HG03354 (cell line): ENCODE data around the gene PPP1R14C.
A peak's percentile ranks its signal among the peaks of the same experiment; 100 is the strongest.

Experiments
- ATAC-seq: cut with Tn5 transposase; IDR thresholded peaks from one replicate; pipeline ENCODE4 v1.9.1; 2021; ENCODE audit warnings: mild to moderate bottlenecking; ENCODE audit not compliant: unreplicated experiment, poor library complexity, severe bottlenecking

The PPP1R14C gene

GRCh38 chr6:150266309-150266708, 123.5 kb downstream of the PPP1R14C start:
- no peak for ATAC-seq

- ATAC-seq = no peak
Observed at GRCh38 chr6:150266963-150267685, 124.3 kb downstream of the PPP1R14C start.

- no peak for ATAC-seq
Observed at GRCh38 chr6:150267686-150268561, 125.1 kb downstream of the PPP1R14C start.

- no peak for ATAC-seq
Observed at GRCh38 chr6:150269130-150269856, 126.4 kb downstream of the PPP1R14C start.

- ATAC-seq = no peak
Observed at GRCh38 chr6:150269857-150270223, 127.0 kb downstream of the PPP1R14C start.

- ATAC-seq = no peak
Observed at GRCh38 chr6:150270330-150271052, 127.6 kb downstream of the PPP1R14C start.

- no peak for ATAC-seq
Observed at GRCh38 chr6:150271172-150271500, 128.3 kb downstream of the PPP1R14C start.

GRCh38 chr6:150271501-150272263, 128.8 kb downstream of the PPP1R14C start:
- no peak for ATAC-seq

GRCh38 chr6:150272264-150272975, 129.6 kb downstream of the PPP1R14C start:
- ATAC-seq = no peak

GRCh38 chr6:150272976-150273315, 130.1 kb downstream of the PPP1R14C start:
- ATAC-seq = no peak

- peak; percentile 54 for ATAC-seq
Observed at GRCh38 chr6:150273457-150274309, 130.8 kb downstream of the PPP1R14C start.

- no peak for ATAC-seq
Observed at GRCh38 chr6:150275489-150275888, 132.6 kb downstream of the PPP1R14C start.

- no peak for ATAC-seq
Observed at GRCh38 chr6:150276168-150276936, 133.5 kb downstream of the PPP1R14C start.

- ATAC-seq = no peak
Observed at GRCh38 chr6:150276937-150277742, 134.3 kb downstream of the PPP1R14C start.

GRCh38 chr6:150279533-150279932, 136.7 kb downstream of the PPP1R14C start:
- ATAC-seq = no peak

- no peak for ATAC-seq
Observed at GRCh38 chr6:150280703-150281102, 137.9 kb downstream of the PPP1R14C start.
